Globus pallidus (tissue), 1 donor: ENCODE measurements around the gene LPIN2.
A peak's percentile ranks its signal among the peaks of the same experiment; 100 is the strongest.

Experiments used
- DNase-seq: peaks from one replicate; pipeline ENCODE4 v3.0.0-alpha.2; 2015; ENCODE audit warnings: low spot score

Gene LPIN2

GRCh38 chr18:2982022-2982421, 30.9 kb downstream of the LPIN2 start:
- no peak for DNase-seq

- DNase-seq = no peak
Measured at GRCh38 chr18:2981212-2981728, 31.7 kb downstream of the LPIN2 start.

DNA sequence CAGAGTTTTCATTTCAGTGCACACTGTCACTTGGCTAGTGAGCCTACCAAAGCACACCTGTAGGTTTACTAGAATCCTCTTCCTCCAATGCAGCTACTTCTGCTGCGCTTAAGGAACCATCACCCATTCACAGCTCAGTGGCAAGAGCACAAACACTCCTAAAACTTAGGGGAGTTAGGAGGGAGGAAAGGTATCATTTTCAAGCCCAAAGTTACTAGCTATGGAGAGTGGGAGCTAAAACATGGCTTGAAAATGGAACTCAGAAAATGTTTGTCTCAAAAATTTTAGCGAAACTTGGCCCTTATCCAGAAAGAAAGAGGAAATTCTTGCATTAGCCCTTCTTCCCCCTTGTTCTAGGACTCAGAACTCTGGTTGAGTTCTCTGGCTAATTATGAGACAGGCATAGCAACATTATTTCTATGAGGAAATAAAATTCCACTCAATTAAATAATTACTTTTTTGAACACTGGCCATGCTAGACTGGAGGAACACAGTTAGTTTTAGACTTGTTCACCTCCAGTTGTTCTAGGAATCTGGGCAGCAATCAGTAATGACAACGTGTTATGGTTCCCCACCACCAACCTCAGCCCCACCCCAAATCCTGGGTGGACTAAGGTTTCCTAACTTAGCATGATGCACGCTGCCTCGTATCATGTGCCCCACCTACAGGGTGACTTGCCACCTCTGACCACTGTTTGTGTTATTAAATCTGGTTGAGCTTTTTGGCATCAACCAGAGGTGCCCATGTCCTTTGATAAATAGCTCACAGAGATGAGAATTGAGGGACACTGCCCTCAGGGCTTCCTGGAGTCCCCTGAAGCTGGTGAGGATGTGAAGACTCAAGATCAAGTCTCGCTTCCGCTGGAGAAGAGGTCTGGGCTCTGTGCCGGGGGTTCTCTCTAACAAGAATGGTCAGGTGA, 32.8 kb downstream of the LPIN2 start:
- no peak for DNase-seq

DNA sequence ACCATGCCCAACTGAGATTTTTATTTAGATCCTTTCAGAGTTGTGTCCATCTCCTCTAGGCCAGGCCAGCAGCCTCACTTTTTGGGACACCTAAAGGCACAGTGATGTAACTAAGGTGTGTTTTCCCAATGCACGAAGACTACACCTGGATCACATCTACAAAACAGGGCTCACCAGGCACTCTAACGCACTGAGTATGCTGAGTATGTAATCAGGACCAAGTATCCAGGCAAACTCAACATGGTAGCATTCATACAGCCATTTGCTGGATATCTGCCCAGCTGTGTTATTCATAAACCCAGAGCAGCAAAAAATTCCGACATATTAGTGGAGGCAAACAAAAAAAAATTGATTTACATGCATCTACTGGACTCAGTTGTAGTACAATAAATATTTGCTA, 33.8 kb downstream of the LPIN2 start:
- no peak for DNase-seq

DNA sequence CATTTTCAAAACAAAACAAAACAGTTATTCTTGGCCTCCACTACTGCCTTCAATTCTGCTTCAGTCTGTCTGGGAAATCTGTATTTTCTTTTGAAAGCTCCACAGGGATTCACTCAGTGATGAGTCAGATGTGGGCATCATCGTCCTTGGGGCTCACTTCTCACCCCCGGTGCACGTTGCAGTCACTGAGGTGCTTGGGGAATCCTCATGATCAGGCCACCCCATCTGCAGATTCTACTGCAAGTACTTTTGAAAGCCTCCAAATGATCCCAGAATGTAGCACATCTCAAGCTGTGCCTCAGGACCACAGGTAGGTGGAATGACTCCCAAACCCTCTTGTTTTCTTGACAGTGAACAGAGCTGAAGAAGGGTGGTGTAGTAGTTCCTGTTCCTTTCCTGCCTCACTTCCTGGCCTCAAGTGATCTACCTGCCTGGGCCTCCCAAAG, 34.3 kb downstream of the LPIN2 start:
- DNase-seq = no peak

GRCh38 chr18:2978208-2978607, 34.7 kb downstream of the LPIN2 start:
- DNase-seq = no peak

DNA sequence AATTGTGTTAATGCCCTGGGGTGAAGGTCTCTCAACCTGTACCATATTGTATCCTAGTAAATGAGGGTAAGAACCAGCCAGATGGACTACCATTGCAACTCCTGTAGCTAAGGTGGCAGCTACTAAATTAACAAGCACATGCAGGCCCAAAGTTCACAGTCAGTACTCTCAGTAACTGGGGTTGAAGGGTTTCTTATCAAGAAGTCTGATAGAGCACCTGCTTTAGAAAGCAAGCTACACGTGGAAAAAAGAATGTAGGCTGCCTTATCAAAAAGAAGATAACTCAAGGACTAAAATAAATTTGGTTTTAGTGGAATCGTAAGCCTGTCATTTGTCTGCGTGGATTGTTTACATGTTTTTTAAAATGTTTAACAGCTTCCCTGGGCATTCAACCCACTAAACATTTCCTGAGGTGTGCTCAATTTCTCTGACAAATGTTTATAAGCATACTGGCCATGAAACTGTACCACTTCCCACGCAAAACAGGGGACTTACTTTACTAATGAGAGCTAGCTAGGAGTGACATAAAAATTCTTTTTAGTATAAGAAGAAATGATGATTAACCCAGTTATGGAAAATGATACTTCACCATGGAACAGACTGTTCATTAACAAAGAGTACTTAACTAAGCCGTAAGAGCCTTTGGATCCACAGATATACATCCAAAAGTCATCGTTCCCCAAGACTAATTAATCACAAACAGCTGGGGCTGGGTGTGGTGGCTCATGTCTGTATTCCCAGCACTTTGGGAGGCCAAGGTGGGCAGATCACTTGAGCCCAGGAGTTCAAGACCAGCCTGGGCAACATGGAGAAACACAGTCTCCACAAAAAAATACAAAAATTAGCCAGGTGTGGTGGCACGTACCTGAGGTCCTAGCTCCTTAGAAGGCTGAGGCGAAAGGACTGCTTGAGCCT, 36.5 kb downstream of the LPIN2 start:
- DNase-seq = no peak

- DNase-seq = no peak
Measured at GRCh38 chr18:2974731-2975130, 38.2 kb downstream of the LPIN2 start.

GRCh38 chr18:2971741-2972552, 41.0 kb downstream of the LPIN2 start:
- peak; percentile 40 for DNase-seq

- peak; percentile 43 for DNase-seq
Measured at GRCh38 chr18:2970772-2971659, 41.9 kb downstream of the LPIN2 start.

DNA sequence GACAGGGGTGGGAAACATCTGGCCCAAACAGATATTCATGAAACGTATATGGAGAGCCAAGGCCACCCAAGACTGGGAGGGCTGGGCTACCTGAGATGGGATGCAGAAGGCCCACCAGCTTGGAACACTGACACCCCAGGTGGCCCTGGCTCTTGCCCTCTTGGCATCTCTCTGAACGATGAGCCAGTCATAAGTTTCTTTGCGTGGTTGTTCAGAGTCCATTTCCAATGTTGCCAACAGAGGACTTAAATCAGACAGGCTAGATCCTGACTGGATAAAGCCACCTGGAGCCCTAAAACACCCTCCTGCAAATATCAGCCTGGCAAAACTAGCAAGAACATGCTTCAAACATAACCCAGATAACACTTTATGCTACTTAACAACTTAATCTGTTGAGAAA, 42.6 kb downstream of the LPIN2 start:
- DNase-seq = no peak

GRCh38 chr18:2969695-2970094, 43.2 kb downstream of the LPIN2 start:
- DNase-seq = no peak

DNA sequence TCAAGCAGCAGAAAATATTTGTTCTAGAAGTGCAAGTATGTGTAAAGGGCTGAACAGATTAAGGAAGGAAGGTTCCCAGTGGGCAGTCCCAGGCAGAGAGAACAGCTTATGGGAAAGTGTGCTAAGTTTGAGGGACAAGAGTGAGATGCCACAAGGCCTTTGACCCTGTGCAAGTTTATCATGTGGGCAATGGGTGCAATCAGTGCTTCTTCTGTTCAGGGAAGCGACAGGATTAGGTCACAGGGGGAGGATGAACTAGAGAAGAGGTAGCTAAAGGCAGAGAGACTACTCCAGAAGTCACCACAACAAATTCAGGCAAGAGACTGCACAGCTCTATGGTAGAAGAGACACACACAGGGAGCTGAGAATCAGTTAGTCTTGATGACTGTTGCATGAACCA, 44.3 kb downstream of the LPIN2 start:
- DNase-seq = no peak

DNA sequence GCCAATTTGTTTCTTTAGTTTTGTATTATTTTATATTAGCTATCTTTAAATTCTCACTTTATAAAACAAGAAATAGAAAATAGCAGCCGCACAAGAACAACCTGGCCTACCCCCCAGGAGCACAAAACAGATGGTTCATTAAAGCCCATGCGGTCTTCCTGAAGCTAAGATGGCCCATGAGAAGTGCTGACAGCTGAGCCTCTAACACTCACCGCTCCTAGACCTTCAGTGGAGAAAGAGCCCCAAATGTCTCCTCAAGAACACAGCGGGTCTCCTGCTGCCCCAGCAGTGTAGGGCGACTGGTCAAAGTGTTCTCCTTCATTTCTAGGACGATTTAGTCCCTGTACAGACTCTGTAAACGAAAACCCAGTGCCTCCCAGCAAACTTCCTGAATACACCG, 45.1 kb downstream of the LPIN2 start:
- DNase-seq = no peak

- no peak for DNase-seq
Measured at GRCh38 chr18:2967357-2967756, 45.6 kb downstream of the LPIN2 start.

DNA sequence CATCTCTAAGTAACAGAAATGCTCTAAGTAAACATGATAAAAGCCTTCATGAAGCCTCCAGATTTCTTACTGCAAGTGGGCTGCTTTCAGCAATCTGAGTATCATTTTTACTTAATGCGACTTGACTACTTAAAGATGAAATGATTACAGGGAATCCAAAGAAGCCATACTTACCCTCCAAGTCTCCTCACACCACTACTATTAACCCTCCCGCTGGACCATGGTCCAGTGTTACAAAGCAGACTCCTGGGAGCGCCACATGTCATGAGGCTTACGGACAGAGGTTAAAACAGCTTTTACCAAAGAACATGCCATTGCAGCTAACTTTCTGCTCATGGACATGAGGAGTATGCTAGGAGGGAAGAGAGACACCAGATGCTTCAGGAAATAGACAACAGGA, 46.4 kb downstream of the LPIN2 start:
- DNase-seq = no peak

GRCh38 chr18:2965797-2966196, 47.1 kb downstream of the LPIN2 start:
- DNase-seq = no peak

- DNase-seq = no peak
Measured at GRCh38 chr18:2964361-2965010, 48.5 kb downstream of the LPIN2 start.
